ENCODE results near the gene TFIP11.

- TF ChIP-seq, protein P1, sequence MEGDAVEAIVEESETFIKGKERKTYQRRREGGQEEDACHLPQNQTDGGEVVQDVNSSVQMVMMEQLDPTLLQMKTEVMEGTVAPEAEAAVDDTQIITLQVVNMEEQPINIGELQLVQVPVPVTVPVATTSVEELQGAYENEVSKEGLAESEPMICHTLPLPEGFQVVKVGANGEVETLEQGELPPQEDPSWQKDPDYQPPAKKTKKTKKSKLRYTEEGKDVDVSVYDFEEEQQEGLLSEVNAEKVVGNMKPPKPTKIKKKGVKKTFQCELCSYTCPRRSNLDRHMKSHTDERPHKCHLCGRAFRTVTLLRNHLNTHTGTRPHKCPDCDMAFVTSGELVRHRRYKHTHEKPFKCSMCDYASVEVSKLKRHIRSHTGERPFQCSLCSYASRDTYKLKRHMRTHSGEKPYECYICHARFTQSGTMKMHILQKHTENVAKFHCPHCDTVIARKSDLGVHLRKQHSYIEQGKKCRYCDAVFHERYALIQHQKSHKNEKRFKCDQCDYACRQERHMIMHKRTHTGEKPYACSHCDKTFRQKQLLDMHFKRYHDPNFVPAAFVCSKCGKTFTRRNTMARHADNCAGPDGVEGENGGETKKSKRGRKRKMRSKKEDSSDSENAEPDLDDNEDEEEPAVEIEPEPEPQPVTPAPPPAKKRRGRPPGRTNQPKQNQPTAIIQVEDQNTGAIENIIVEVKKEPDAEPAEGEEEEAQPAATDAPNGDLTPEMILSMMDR (IDR thresholded peaks at IDR 0.05; ENCODE audit: low read depth, low read length, missing input control), result no peak
- TF ChIP-seq YY1 (IDR thresholded peaks at IDR 0.05) (no peak), TAF1 (conservative IDR thresholded peaks at IDR 0.05) (no peak), JUND (IDR thresholded peaks at IDR 0.05) (no peak)
- TF ChIP-seq, protein P2, sequence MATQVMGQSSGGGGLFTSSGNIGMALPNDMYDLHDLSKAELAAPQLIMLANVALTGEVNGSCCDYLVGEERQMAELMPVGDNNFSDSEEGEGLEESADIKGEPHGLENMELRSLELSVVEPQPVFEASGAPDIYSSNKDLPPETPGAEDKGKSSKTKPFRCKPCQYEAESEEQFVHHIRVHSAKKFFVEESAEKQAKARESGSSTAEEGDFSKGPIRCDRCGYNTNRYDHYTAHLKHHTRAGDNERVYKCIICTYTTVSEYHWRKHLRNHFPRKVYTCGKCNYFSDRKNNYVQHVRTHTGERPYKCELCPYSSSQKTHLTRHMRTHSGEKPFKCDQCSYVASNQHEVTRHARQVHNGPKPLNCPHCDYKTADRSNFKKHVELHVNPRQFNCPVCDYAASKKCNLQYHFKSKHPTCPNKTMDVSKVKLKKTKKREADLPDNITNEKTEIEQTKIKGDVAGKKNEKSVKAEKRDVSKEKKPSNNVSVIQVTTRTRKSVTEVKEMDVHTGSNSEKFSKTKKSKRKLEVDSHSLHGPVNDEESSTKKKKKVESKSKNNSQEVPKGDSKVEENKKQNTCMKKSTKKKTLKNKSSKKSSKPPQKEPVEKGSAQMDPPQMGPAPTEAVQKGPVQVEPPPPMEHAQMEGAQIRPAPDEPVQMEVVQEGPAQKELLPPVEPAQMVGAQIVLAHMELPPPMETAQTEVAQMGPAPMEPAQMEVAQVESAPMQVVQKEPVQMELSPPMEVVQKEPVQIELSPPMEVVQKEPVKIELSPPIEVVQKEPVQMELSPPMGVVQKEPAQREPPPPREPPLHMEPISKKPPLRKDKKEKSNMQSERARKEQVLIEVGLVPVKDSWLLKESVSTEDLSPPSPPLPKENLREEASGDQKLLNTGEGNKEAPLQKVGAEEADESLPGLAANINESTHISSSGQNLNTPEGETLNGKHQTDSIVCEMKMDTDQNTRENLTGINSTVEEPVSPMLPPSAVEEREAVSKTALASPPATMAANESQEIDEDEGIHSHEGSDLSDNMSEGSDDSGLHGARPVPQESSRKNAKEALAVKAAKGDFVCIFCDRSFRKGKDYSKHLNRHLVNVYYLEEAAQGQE (IDR thresholded peaks at IDR 0.05), result no peak
Observed at GRCh38 chr22:26534171-26534855, 22.0 kb upstream of the TFIP11 start.

All from liver (tissue), 3 donors.